Spleen (tissue), 11 donors: Measurements from ENCODE around the gene CKMT2. TPM values are rescaled to one million over a fixed set of nuclear protein-coding genes. Genes with fewer than 3 reads are reported as not detected.

Source experiments
- DNase-seq: peaks from one replicate; pipeline ENCODE4 v3.0.0-alpha.2; 2020
- H3K27ac ChIP-seq, 8 donors: fragments of 200-600 bp; sonication (generic) in 7 of 8; 1 replicate in 4 of 8; 2 replicates in 4 of 8; pipeline versions ENCODE4 v1.5.0 to v1.8.0; 2016 to 2021; ENCODE audit warnings: inconsistent platforms in 4 of 8, mild to moderate bottlenecking in 4 of 8, moderate library complexity in 1 of 8
- H3K27me3 ChIP-seq, 7 donors: fragments of 200-600 bp; sonication (generic) in 6 of 7; replicated peaks in 1 of 7; 1 replicate in 4 of 7; 2 replicates in 3 of 7; pipeline versions ENCODE4 v1.5.0 to v1.8.0; 2016 to 2021; ENCODE audit warnings: inconsistent platforms in 3 of 7, mild to moderate bottlenecking in 1 of 7
- H3K36me3 ChIP-seq, 6 donors: fragments of 200-600 bp; sonication (generic) in 5 of 6; 1 replicate in 4 of 6; 2 replicates in 2 of 6; pipeline versions ENCODE4 v1.5.0 to v1.8.0; 2016 to 2021; ENCODE audit warnings: inconsistent platforms in 2 of 6
- H3K4me1 ChIP-seq, 6 donors: fragments of 200-600 bp; sonication (generic) in 5 of 6; 1 replicate in 3 of 6; 2 replicates in 3 of 6; pipeline versions ENCODE4 v1.5.0 to v1.8.0; 2016 to 2021; ENCODE audit warnings: inconsistent platforms in 3 of 6
- H3K4me3 ChIP-seq, 8 donors: fragments of 200-600 bp; sonication (generic) in 7 of 8; 1 replicate in 4 of 8; 2 replicates in 4 of 8; pipeline versions ENCODE4 v1.5.0 to v1.8.0; 2016 to 2021; ENCODE audit warnings: inconsistent platforms in 4 of 8, mild to moderate bottlenecking in 4 of 8, moderate library complexity in 2 of 8
- H3K9me3 ChIP-seq, 8 donors: fragments of 200-600 bp; sonication (generic) in 7 of 8; 1 replicate in 4 of 8; 2 replicates in 4 of 8; pipeline versions ENCODE4 v1.5.0 to v1.8.0; 2016 to 2021; ENCODE audit warnings: inconsistent platforms in 4 of 8
- CTCF ChIP-seq, 11 experiments: fragments of 200-600 bp in 7 of 11; fragments of 450-650 bp in 4 of 11; sonication (generic) in 4 of 11; IDR thresholded peaks in 8 of 11; conservative IDR thresholded peaks in 3 of 11; 1 replicate in 7 of 11; 2 replicates in 4 of 11; pipeline versions ENCODE4 v1.4.0 to v1.8.0; 2016 to 2021; ENCODE audit warnings: antibody characterized with exemption in 11 of 11, inconsistent platforms in 4 of 11, mild to moderate bottlenecking in 1 of 11
- POLR2A ChIP-seq, 3 donors: fragments of 450-650 bp; IDR thresholded peaks; one replicate each; pipeline ENCODE4 v1.5.1; 2017; ENCODE audit warnings: antibody characterized with exemption in 3 of 3, mild to moderate bottlenecking in 1 of 3
- POLR2AphosphoS5 ChIP-seq, 3 donors: sonication (generic); formaldehyde crosslinking; IDR thresholded peaks; one replicate each; pipeline ENCODE4 v1.5.1; 2017; ENCODE audit warnings: antibody characterized with exemption in 3 of 3
- WGBS, 5 donors: extraction: QIAGEN DNeasy Blood & Tissue Kit in 3 of 5; methylation state at CpG; one replicate each; pipeline versions ENCODE4 v1.1.5 to v1.1.7; 2013 to 2018; 5-methylcytosine and 5-hydroxymethylcytosine counted together
- intact Hi-C: fragments of 100-400 bp; cut with DNase I; formaldehyde crosslinking; loops from one replicate; pipeline ENCODE4 v1.15.0; 2023; ENCODE audit warnings: low total_unique reads
- polyA plus RNA-seq, 3 donors: library from polyadenylated mRNA; stranded (reverse); fragments of 200-250 nt; gene quantifications; one replicate each; pipeline ENCODE4 v1.2.1, GENCODE V29; 2013
- total RNA-seq, 7 donors: library from RNA; depleted of rRNA in 3 of 7; stranded (reverse); fragments of >200 nt in 3 of 7; fragmentation: NEBNext Ultra II Directional in 4 of 7; extraction: Animal tissue kit (Norgen Biotek cat#: 25700) in 4 of 7; gene quantifications; one replicate each; pipeline versions ENCODE4 v1.1.0 to v1.2.1, GENCODE V29; 2016 to 2021
- donor health status: healthy with polysubstance abuse.
- donor health status: DM: no; HTN: no; CAD: no; lungs with moderate emphysema.
- donor health status: DM: no; HTN: no; CAD: no.
- donor health status: Bipolar disorder and iron deficiency.
- donor health status: healthy.
- donor health status: DM: no; HTN: no; CAD: no.
- donor health status: DM: yes; HTN: yes; CAD: no.

CKMT2 gene
- total and polyA plus RNA-seq, 10 donors = 1.4 to 7.1 (median 2.5) TPM

- Histone ChIP-seq H3K4me1 (no peaks in the 10 kb centered on the region), H3K36me3 (peaks cover 0 to 11% (median 0%) of the 10 kb centered on the region in 6 donors), H3K4me3 (no peak overlapping the region), H3K9me3 (no peaks in the 10 kb centered on the region), H3K27ac (no peak overlapping the region), H3K27me3 (no peaks in the 10 kb centered on the region)
- intact Hi-C loops = no loop called here
- 94 to 99% (median 98%) methylated on average over 6 of the region's 6 CpGs for WGBS, 5 donors
- no peak for DNase-seq
- TF ChIP-seq POLR2A (IDR thresholded peaks at IDR 0.05) = no peak
- no peak for TF ChIP-seq CTCF (IDR thresholded peaks at IDR 0.05 in 8 of 11, conservative IDR thresholded peaks at IDR 0.05 in 3 of 11)
- no peak for TF ChIP-seq POLR2AphosphoS5 (IDR thresholded peaks at IDR 0.05)
Measured at GRCh38 chr5:81246697-81247096, 13.6 kb downstream of the CKMT2 start.

GRCh38 chr5:81247441-81247972 lies 14.4 kb downstream of the CKMT2 start:
- Histone ChIP-seq H3K27ac (no peak overlapping the region), H3K9me3 (no peaks in the 10 kb centered on the region), H3K4me1 (no peaks in the 10 kb centered on the region), H3K27me3 (no peaks in the 10 kb centered on the region), H3K4me3 (no peak overlapping the region), H3K36me3 (peaks cover 0 to 18% (median 0%) of the 10 kb centered on the region in 6 donors)
- intact Hi-C loops = no loop called here
- WGBS, 5 donors = 93 to 97% (median 94%) methylated on average over 3 of the region's 3 CpGs
- DNase-seq = no peak
- TF ChIP-seq CTCF (IDR thresholded peaks at IDR 0.05 in 8 of 11, conservative IDR thresholded peaks at IDR 0.05 in 3 of 11) = no peak
- no peak for TF ChIP-seq POLR2AphosphoS5 (IDR thresholded peaks at IDR 0.05)
- no peak for TF ChIP-seq POLR2A (IDR thresholded peaks at IDR 0.05)

GRCh38 chr5:81249240-81249639 lies 16.1 kb downstream of the CKMT2 start:
- H3K36me3 ChIP-seq = peaks cover 0 to 29% (median 0%) of the 10 kb centered on the region in 6 donors
- intact Hi-C loops = no loop called here

GRCh38 chr5:81250004-81250403 lies 16.9 kb downstream of the CKMT2 start:
- Histone ChIP-seq H3K36me3 (peaks cover 0 to 37% (median 7%) of the 10 kb centered on the region in 6 donors), H3K9me3 (no peaks in the 10 kb centered on the region), H3K27ac (no peak overlapping the region), H3K27me3 (no peaks in the 10 kb centered on the region), H3K4me1 (no peaks in the 10 kb centered on the region), H3K4me3 (no peak overlapping the region)
- WGBS, 5 donors = 92 to 100% (median 94%) methylated on average over 1 of the region's 1 CpG
- intact Hi-C loops = no loop called here
- TF ChIP-seq CTCF (IDR thresholded peaks at IDR 0.05 in 8 of 11, conservative IDR thresholded peaks at IDR 0.05 in 3 of 11) = no peak
- TF ChIP-seq POLR2AphosphoS5 (IDR thresholded peaks at IDR 0.05) = no peak
- TF ChIP-seq POLR2A (IDR thresholded peaks at IDR 0.05) = no peak
- no peak for DNase-seq

More at GRCh38 chr5:81249240-81249639, 16.1 kb downstream of the CKMT2 start:
- H3K4me3 ChIP-seq = no peak overlapping the region
- 90 to 98% (median 96%) methylated on average over 4 of the region's 4 CpGs for WGBS, 5 donors
- TF ChIP-seq POLR2AphosphoS5 (IDR thresholded peaks at IDR 0.05) (no peak), POLR2A (IDR thresholded peaks at IDR 0.05) (no peak), CTCF (IDR thresholded peaks at IDR 0.05 in 8 of 11, conservative IDR thresholded peaks at IDR 0.05 in 3 of 11) (no peak)
- no peak overlapping the region for H3K27ac ChIP-seq
- DNase-seq = no peak
- no peaks in the 10 kb centered on the region for H3K27me3 ChIP-seq
- H3K9me3 ChIP-seq = no peaks in the 10 kb centered on the region
- no peaks in the 10 kb centered on the region for H3K4me1 ChIP-seq
